ENCODE results near the gene CDH8. TPM values are rescaled to one million over a fixed set of nuclear protein-coding genes. Genes with fewer than 3 reads are reported as not detected.

Gene CDH8
- total and polyA plus RNA-seq, 7 donors: 0.13 to 3.9 (median 0.83) TPM; not detected in 2

DNA sequence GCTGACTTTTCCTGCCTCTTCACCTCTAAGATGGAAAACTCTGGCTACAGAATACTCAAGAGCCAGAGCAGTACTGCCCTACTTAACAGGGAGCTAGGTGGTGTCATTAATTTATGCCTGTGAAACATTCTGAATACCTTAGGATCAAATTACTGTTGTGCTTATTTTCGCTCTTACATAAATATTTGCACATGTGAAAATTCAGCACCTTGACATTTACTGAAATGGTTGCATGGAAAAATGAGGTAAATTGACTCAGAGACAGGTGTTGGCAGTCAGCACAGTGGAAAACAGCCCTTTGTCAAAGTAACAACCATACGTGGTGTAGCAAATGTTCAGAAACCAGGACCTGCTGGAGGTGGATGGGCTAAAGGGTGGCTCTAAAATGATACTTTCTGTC, 193.6 kb downstream of the CDH8 start:
- Histone ChIP-seq H3K9me3 (no peaks in the 10 kb centered on the region), H3K27ac (no peak overlapping the region), H3K36me3 (no peaks in the 10 kb centered on the region), H3K4me3 (no peak overlapping the region), H3K4me1 (no peaks in the 10 kb centered on the region), H3K27me3 (no peaks in the 10 kb centered on the region)
- TF ChIP-seq, protein P1, sequence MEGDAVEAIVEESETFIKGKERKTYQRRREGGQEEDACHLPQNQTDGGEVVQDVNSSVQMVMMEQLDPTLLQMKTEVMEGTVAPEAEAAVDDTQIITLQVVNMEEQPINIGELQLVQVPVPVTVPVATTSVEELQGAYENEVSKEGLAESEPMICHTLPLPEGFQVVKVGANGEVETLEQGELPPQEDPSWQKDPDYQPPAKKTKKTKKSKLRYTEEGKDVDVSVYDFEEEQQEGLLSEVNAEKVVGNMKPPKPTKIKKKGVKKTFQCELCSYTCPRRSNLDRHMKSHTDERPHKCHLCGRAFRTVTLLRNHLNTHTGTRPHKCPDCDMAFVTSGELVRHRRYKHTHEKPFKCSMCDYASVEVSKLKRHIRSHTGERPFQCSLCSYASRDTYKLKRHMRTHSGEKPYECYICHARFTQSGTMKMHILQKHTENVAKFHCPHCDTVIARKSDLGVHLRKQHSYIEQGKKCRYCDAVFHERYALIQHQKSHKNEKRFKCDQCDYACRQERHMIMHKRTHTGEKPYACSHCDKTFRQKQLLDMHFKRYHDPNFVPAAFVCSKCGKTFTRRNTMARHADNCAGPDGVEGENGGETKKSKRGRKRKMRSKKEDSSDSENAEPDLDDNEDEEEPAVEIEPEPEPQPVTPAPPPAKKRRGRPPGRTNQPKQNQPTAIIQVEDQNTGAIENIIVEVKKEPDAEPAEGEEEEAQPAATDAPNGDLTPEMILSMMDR (IDR thresholded peaks at IDR 0.05): no peak
- no peak for TF ChIP-seq POLR2AphosphoS5 (IDR thresholded peaks at IDR 0.05)
- TF ChIP-seq POLR2A (IDR thresholded peaks at IDR 0.05): no peak
- no peak for TF ChIP-seq EP300 (IDR thresholded peaks at IDR 0.05)
- intact Hi-C loops (cut with DNase I): loop anchor here (10.0 kb wide), 1 partner anchor 418 kb away; no protein-coding TSS in a partner anchor
- 70% methylated on average over 2 of the region's 2 CpGs for WGBS, 2 donors
- DNase-seq: no peak

GRCh38 chr16:61836804-61837393, 199.3 kb downstream of the CDH8 start:
- WGBS, 2 donors: 62 to 73% methylated on average over 3 of the region's 3 CpGs
- Histone ChIP-seq H3K36me3 (no peaks in the 10 kb centered on the region), H3K9me3 (no peaks in the 10 kb centered on the region), H3K27me3 (no peaks in the 10 kb centered on the region), H3K4me3 (no peak overlapping the region), H3K27ac (no peak overlapping the region), H3K4me1 (no peaks in the 10 kb centered on the region)
- no peak for DNase-seq
- TF ChIP-seq POLR2A (IDR thresholded peaks at IDR 0.05): no peak
- no peak for TF ChIP-seq EP300 (IDR thresholded peaks at IDR 0.05)
- TF ChIP-seq POLR2AphosphoS5 (IDR thresholded peaks at IDR 0.05): no peak
- TF ChIP-seq, protein P1 (IDR thresholded peaks at IDR 0.05): no peak
- intact Hi-C loops (cut with DNase I): no loop called here

DNA sequence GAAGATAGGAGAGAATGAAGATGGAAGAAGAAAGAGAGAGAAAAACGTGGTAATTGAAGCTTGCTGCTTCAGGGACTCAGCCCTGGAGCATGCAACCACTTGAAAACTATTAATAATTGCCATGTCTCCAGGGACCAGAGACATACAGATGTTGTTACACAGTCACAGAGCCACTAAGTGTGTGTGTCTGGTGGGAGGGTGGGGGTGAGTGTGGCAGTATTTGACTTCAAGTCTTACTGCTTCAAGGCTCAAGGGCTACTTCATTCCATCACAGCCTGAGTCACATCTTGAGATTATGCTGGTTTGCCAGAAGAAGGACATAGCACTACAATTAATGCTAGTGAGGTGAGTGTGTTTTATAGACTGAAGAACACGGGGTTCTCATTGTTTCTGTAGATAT, 202.2 kb downstream of the CDH8 start:
- Histone ChIP-seq H3K36me3 (no peaks in the 10 kb centered on the region), H3K9me3 (no peaks in the 10 kb centered on the region), H3K4me3 (no peak overlapping the region), H3K4me1 (no peaks in the 10 kb centered on the region), H3K27ac (no peak overlapping the region), H3K27me3 (no peaks in the 10 kb centered on the region)
- TF ChIP-seq EP300 (IDR thresholded peaks at IDR 0.05) (no peak), POLR2AphosphoS5 (IDR thresholded peaks at IDR 0.05) (no peak)
- TF ChIP-seq, protein P1 (IDR thresholded peaks at IDR 0.05): no peak
- intact Hi-C loops (cut with DNase I): no loop called here
- no peak for DNase-seq
- 32 to 58% methylated on average over 2 of the region's 2 CpGs for WGBS, 2 donors

DNA sequence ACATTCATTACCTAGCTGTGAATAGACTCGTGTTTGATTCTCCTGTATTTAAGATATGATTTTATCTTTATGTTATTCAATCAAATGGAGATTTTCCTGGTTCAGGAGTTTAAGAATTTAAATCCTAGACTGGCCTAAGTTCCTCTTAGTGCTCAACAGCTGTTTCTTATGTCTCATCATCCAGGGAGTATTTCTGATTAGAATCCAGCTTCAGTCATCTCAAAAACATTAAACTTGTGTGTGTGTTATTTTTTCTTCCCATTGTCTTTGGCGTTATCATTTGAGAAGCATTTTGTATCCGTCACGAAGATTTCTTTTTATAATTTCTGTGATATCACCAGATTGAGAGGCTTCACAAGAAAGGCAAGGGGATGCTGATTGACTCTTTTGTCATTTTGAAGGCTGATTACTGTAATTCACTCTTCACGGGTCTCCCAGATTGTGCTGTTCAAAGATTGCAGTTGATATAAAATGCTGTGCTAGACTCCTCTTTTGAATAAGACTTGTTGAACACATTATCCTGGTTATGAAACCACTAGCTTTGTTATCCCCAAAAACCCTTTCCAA, 204.8 kb downstream of the CDH8 start:
- Histone ChIP-seq H3K9me3 (no peaks in the 10 kb centered on the region), H3K27me3 (no peaks in the 10 kb centered on the region), H3K4me3 (no peak overlapping the region), H3K4me1 (no peaks in the 10 kb centered on the region), H3K36me3 (no peaks in the 10 kb centered on the region), H3K27ac (no peak overlapping the region)
- TF ChIP-seq POLR2A (IDR thresholded peaks at IDR 0.05) (no peak), POLR2AphosphoS5 (IDR thresholded peaks at IDR 0.05) (no peak)
- DNase-seq: no peak
- WGBS, 2 donors: 76 to 86% methylated on average over 5 of the region's 5 CpGs
- intact Hi-C loops (cut with DNase I): no loop called here

GRCh38 chr16:61829631-61830030, 206.6 kb downstream of the CDH8 start:
- DNase-seq: no peak
- Histone ChIP-seq H3K4me1 (no peaks in the 10 kb centered on the region), H3K9me3 (no peaks in the 10 kb centered on the region), H3K27ac (no peak overlapping the region), H3K4me3 (no peak overlapping the region), H3K36me3 (no peaks in the 10 kb centered on the region), H3K27me3 (no peaks in the 10 kb centered on the region)
- TF ChIP-seq EP300 (IDR thresholded peaks at IDR 0.05) (no peak), POLR2A (IDR thresholded peaks at IDR 0.05) (no peak), POLR2AphosphoS5 (IDR thresholded peaks at IDR 0.05) (no peak)
- TF ChIP-seq, protein P1 (IDR thresholded peaks at IDR 0.05): no peak
- WGBS, 2 donors: 13 to 41% methylated on average over 2 of the region's 2 CpGs
- intact Hi-C loops (cut with DNase I): no loop called here
